ENCODE results near the gene DMD. TPM values are rescaled to one million over a fixed set of nuclear protein-coding genes. Genes with fewer than 3 reads are reported as not detected.

DMD gene
- total and polyA plus RNA-seq, 8 donors, result 6.8 to 117 (median 44.2) TPM

- H3K27ac ChIP-seq, result no peak overlapping the region
- no peaks in the 10 kb centered on the region for H3K27me3 ChIP-seq
- WGBS, 5 donors, result 50 to 80% (median 58%) methylated on average over 7 of the region's 7 CpGs
- intact Hi-C loops (cut with DNase I; ENCODE audit: low total_unique reads), result no loop called here
- no peaks in the 10 kb centered on the region for H3K9me3 ChIP-seq
- no peaks in the 10 kb centered on the region for H3K36me3 ChIP-seq
- no peak for DNase-seq
- no peak overlapping the region for H3K4me3 ChIP-seq
- H3K4me1 ChIP-seq, result no peaks in the 10 kb centered on the region
- TF ChIP-seq EP300 (IDR thresholded peaks at IDR 0.05) (no peak), POLR2A (IDR thresholded peaks at IDR 0.05) (no peak), POLR2AphosphoS5 (IDR thresholded peaks at IDR 0.05) (no peak), CTCF (IDR thresholded peaks at IDR 0.05) (no peak)
Measured at GRCh38 chrX:31366041-31366440, 1845.3 kb downstream of the DMD start.

GRCh38 chrX:31356275-31357212 is 1854.8 kb downstream of the DMD start:
- H3K27ac ChIP-seq, result no peak overlapping the region
- no peaks in the 10 kb centered on the region for H3K4me1 ChIP-seq
- intact Hi-C loops (cut with DNase I; ENCODE audit: low total_unique reads), result no loop called here
- H3K9me3 ChIP-seq, result no peaks in the 10 kb centered on the region
- 34 to 49% (median 46%) methylated on average over 5 of the region's 5 CpGs for WGBS, 5 donors
- no peaks in the 10 kb centered on the region for H3K36me3 ChIP-seq
- no peak for TF ChIP-seq EP300 (IDR thresholded peaks at IDR 0.05)
- TF ChIP-seq POLR2AphosphoS5 (IDR thresholded peaks at IDR 0.05), result no peak
- no peak for TF ChIP-seq CTCF (IDR thresholded peaks at IDR 0.05)
- TF ChIP-seq POLR2A (IDR thresholded peaks at IDR 0.05), result no peak
- no peak for DNase-seq
- no peaks in the 10 kb centered on the region for H3K27me3 ChIP-seq
- H3K4me3 ChIP-seq, result no peak overlapping the region

GRCh38 chrX:31355206-31355955 is 1856.0 kb downstream of the DMD start:
- DNase-seq, result no peak
- no peaks in the 10 kb centered on the region for H3K9me3 ChIP-seq
- no peak overlapping the region for H3K4me3 ChIP-seq
- 30 to 49% (median 39%) methylated on average over 6 of the region's 6 CpGs for WGBS, 5 donors
- no peaks in the 10 kb centered on the region for H3K27me3 ChIP-seq
- TF ChIP-seq CTCF (IDR thresholded peaks at IDR 0.05) (no peak), EP300 (IDR thresholded peaks at IDR 0.05) (no peak), POLR2A (IDR thresholded peaks at IDR 0.05) (no peak), POLR2AphosphoS5 (IDR thresholded peaks at IDR 0.05) (no peak)
- intact Hi-C loops (cut with DNase I; ENCODE audit: low total_unique reads), result no loop called here
- H3K4me1 ChIP-seq, result no peaks in the 10 kb centered on the region
- no peak overlapping the region for H3K27ac ChIP-seq
- no peaks in the 10 kb centered on the region for H3K36me3 ChIP-seq

GRCh38 chrX:31353095-31353494 is 1858.3 kb downstream of the DMD start:
- H3K4me1 ChIP-seq, result no peaks in the 10 kb centered on the region

More at GRCh38 chrX:31353095-31353494, 1858.3 kb downstream of the DMD start:
- Histone ChIP-seq H3K4me3 (no peak overlapping the region), H3K27me3 (no peaks in the 10 kb centered on the region), H3K36me3 (no peaks in the 10 kb centered on the region), H3K9me3 (no peaks in the 10 kb centered on the region), H3K27ac (no peak overlapping the region)
- DNase-seq, result no peak
- WGBS, 5 donors, result 67 to 91% (median 84%) methylated on average over 4 of the region's 4 CpGs
- TF ChIP-seq POLR2A (IDR thresholded peaks at IDR 0.05) (no peak), POLR2AphosphoS5 (IDR thresholded peaks at IDR 0.05) (no peak), EP300 (IDR thresholded peaks at IDR 0.05) (no peak), CTCF (IDR thresholded peaks at IDR 0.05) (no peak)
- intact Hi-C loops (cut with DNase I; ENCODE audit: low total_unique reads), result no loop called here
